ENCODE results near the gene IRF2BPL. TPM values are rescaled to one million over a fixed set of nuclear protein-coding genes. Genes with fewer than 3 reads are reported as not detected.

Gene IRF2BPL
- total RNA-seq, 4 donors from 2014 or later, result 21.0 to 53.5 (median 32.5) TPM

DNA sequence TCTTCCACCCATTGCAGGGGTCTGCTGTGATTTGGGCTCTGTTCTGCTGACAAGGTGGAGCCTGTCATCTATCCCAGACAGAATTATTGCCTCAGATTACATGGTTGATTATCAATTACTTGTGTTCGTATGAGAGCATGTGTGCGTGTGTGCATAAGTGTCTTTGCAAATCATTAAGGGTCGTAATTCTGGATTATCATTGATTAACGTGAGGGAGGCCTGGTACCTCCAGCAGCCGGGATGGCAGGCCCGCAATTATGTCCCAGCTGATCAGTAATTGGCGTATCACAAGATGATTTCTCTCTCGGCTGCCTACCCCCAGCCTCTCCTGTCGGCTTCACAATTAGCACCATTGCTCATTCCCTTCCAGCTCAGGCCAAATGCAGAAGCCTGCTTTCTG lies 29.6 kb upstream of the IRF2BPL start:
- TF ChIP-seq POLR2AphosphoS5 (IDR thresholded peaks at IDR 0.05) (no peak), EP300 (IDR thresholded peaks at IDR 0.05; ENCODE audit: low read depth) (no peak), POLR2A (IDR thresholded peaks at IDR 0.05) (no peak)
- TF ChIP-seq, protein P1, sequence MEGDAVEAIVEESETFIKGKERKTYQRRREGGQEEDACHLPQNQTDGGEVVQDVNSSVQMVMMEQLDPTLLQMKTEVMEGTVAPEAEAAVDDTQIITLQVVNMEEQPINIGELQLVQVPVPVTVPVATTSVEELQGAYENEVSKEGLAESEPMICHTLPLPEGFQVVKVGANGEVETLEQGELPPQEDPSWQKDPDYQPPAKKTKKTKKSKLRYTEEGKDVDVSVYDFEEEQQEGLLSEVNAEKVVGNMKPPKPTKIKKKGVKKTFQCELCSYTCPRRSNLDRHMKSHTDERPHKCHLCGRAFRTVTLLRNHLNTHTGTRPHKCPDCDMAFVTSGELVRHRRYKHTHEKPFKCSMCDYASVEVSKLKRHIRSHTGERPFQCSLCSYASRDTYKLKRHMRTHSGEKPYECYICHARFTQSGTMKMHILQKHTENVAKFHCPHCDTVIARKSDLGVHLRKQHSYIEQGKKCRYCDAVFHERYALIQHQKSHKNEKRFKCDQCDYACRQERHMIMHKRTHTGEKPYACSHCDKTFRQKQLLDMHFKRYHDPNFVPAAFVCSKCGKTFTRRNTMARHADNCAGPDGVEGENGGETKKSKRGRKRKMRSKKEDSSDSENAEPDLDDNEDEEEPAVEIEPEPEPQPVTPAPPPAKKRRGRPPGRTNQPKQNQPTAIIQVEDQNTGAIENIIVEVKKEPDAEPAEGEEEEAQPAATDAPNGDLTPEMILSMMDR (IDR thresholded peaks at IDR 0.05), result no peak
- intact Hi-C loops (cut with DNase I; ENCODE audit: low total_unique reads), result no loop called here

DNA sequence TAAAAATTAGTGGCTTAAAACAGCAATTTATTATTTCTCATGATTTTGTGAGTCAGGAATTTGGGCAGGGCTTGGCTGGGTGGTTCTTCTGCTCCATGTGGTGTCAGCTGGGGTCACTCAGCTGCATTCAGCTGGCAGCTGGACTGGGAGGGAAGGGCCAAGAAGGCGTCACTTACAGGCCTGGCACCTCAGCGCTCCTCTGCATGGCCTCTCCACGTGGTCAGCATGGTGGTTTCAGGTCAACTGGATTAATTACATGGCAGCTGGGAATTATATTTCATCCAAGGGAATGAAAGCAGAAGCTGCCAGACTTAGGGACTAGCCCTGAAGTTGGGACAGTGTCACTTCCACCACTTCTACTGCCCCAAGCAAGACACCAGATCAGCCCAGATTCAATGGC lies 27.5 kb upstream of the IRF2BPL start:
- Histone ChIP-seq H3K4me3 (no peak overlapping the region), H3K9me3 (peaks cover 0 to 3% of the 10 kb centered on the region in 2 donors), H3K36me3 (no peaks in the 10 kb centered on the region), H3K27ac (no peak overlapping the region), H3K4me1 (peaks cover 11 to 21% (median 14%) of the 10 kb centered on the region in 4 donors), H3K27me3 (no peaks in the 10 kb centered on the region)
- no peak for DNase-seq
- 92% methylated on average over 3 of the region's 3 CpGs; no CpG with 5 or more reads in 1 of the 2 donors for WGBS, 2 donors (ENCODE audit: low coverage in 1 of 2)
- in situ Hi-C loops (cut with MboI; ENCODE audit: low pct_ligation_motif_present in 1 of 4, low pct_unique_long_range_greater_than_20kb in 1 of 4, low sequenced_read_pairs in 3 of 4) (no loop called here), intact Hi-C loops (cut with DNase I; ENCODE audit: low total_unique reads) (no loop called here)
- TF ChIP-seq POLR2A (IDR thresholded peaks at IDR 0.05) (no peak), EP300 (IDR thresholded peaks at IDR 0.05; ENCODE audit: low read depth) (no peak), POLR2AphosphoS5 (IDR thresholded peaks at IDR 0.05) (no peak)
- TF ChIP-seq, protein P1 (IDR thresholded peaks at IDR 0.05), result no peak

More for the DNA sequence above, 29.6 kb upstream of the IRF2BPL start:
- Histone ChIP-seq H3K4me1 (peaks cover 0 to under 1% (median under 1%) of the 10 kb centered on the region in 4 donors), H3K27ac (no peak overlapping the region), H3K27me3 (no peaks in the 10 kb centered on the region), H3K9me3 (peaks cover 0 to 3% of the 10 kb centered on the region in 2 donors), H3K36me3 (no peaks in the 10 kb centered on the region), H3K4me3 (no peak overlapping the region)
- in situ Hi-C loops (cut with MboI; ENCODE audit: low pct_ligation_motif_present in 1 of 4, low pct_unique_long_range_greater_than_20kb in 1 of 4, low sequenced_read_pairs in 3 of 4), result no loop called here
- no peak for DNase-seq
- 80% methylated on average over 9 of the region's 9 CpGs; no CpG with 5 or more reads in 1 of the 2 donors for WGBS, 2 donors (ENCODE audit: low coverage in 1 of 2)

DNA sequence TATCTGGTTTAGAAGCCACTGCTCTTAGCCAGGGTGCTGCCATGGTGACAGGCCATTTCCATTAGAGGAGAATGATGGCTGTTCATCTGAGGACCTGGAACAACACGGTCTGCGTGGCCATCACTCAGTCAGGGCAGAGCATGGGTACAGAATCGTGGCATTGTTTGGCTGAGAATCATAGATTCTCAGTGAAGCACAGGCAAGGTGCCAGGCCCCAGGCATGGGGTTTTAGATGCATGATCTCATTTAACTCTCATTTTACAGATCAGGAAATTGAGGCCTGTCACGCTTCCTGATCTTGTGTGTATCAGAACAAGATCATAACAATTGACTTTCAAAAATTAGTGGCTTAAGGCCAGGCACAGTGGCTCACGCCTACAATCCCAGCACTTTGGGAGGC lies 26.8 kb upstream of the IRF2BPL start:
- H3K27me3 ChIP-seq, result no peaks in the 10 kb centered on the region
- DNase-seq, result no peak
- intact Hi-C loops (cut with DNase I; ENCODE audit: low total_unique reads), result no loop called here
- H3K27ac ChIP-seq, result no peak overlapping the region
- TF ChIP-seq POLR2A (IDR thresholded peaks at IDR 0.05), result no peak
- in situ Hi-C loops (cut with MboI; ENCODE audit: low pct_ligation_motif_present in 1 of 4, low pct_unique_long_range_greater_than_20kb in 1 of 4, low sequenced_read_pairs in 3 of 4), result no loop called here
- peaks cover 12 to 27% (median 16%) of the 10 kb centered on the region in 4 donors for H3K4me1 ChIP-seq
- no peak overlapping the region for H3K4me3 ChIP-seq
- H3K36me3 ChIP-seq, result no peaks in the 10 kb centered on the region
- peaks cover 0 to 3% of the 10 kb centered on the region in 2 donors for H3K9me3 ChIP-seq
- 86% methylated on average over 5 of the region's 5 CpGs; no CpG with 5 or more reads in 1 of the 2 donors for WGBS, 2 donors (ENCODE audit: low coverage in 1 of 2)

DNA sequence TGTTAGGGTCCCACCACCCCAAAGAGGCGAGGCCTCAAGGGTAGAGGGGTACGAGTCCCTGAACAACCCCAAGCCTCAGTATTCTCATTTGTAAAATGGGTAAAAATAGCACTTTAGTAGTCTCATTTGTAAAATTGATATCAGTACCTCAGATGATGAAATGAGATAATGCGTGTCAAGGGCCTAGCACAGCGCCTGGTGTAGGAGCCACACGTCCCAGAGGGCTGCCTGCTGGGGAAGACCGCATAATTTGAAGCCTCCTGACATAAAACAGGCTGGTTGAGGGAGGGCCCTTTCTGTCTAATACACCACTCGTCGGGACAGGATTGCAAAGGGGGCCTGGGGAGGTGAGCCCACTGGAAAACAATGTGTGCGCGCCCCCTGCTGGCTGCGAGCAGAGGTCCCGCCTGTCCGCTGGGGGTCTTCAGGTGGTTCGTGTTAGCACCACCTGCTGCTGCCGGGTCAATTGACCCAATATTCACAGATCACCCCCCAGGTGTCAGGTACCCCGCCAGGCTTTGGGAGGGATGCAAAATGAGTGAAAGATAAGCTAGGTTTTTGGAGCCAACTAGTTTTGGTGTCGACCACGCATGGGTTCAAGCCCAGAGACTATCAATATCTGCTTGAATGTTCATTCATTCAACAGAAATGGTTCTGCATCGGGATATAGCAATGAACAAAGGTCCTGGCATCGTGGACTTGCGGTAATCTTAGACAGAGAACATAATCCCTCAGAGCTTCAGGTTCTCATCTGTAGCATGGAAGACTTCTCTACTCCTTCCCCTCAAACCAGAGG lies 24.7 kb upstream of the IRF2BPL start:
- TF ChIP-seq POLR2AphosphoS5 (IDR thresholded peaks at IDR 0.05) (peak in 1 of 3 donors; percentile 18), POLR2A (IDR thresholded peaks at IDR 0.05) (no peak), EP300 (IDR thresholded peaks at IDR 0.05; ENCODE audit: low read depth) (no peak)
- TF ChIP-seq, protein P1 (IDR thresholded peaks at IDR 0.05), result peak; percentile 88 to 98 (median 91)
- Histone ChIP-seq H3K4me3 (no peak overlapping the region), H3K36me3 (no peaks in the 10 kb centered on the region), H3K9me3 (peaks cover 0 to 3% of the 10 kb centered on the region in 2 donors), H3K27ac (peak overlapping the region; percentile 64 to 77 (median 68)), H3K4me1 (peaks cover 12 to 27% (median 16%) of the 10 kb centered on the region in 4 donors), H3K27me3 (no peaks in the 10 kb centered on the region)
- intact Hi-C loops (cut with DNase I; ENCODE audit: low total_unique reads), result loop anchor here (5.0 kb wide), 1 partner anchor 141 kb away; no protein-coding TSS in a partner anchor
- DNase-seq, result peak; percentile 73
- WGBS, 2 donors (ENCODE audit: low coverage in 1 of 2), result 36 to 44% methylated on average over 14 to 21 of the region's 21 CpGs
- in situ Hi-C loops (cut with MboI; ENCODE audit: low pct_ligation_motif_present in 1 of 4, low pct_unique_long_range_greater_than_20kb in 1 of 4, low sequenced_read_pairs in 3 of 4), result no loop called here

Measured in transverse colon (tissue), 4 donors.